Activated T-cell treated with anti-CD3 and anti-CD28 coated beads for 24 hours (primary cell): ENCODE data around the gene TMC5.
"Not testable (repeated sequence)": the region's sequence is repeated elsewhere in the genome, so short reads cannot be mapped to it uniquely, and the experiment has no call there.

ENCODE experiments used
- DNase-seq: peaks from one replicate; pipeline ENCODE4 v3.0.0-alpha.2; 2020; ENCODE audit warnings: low read depth

Gene TMC5

DNA sequence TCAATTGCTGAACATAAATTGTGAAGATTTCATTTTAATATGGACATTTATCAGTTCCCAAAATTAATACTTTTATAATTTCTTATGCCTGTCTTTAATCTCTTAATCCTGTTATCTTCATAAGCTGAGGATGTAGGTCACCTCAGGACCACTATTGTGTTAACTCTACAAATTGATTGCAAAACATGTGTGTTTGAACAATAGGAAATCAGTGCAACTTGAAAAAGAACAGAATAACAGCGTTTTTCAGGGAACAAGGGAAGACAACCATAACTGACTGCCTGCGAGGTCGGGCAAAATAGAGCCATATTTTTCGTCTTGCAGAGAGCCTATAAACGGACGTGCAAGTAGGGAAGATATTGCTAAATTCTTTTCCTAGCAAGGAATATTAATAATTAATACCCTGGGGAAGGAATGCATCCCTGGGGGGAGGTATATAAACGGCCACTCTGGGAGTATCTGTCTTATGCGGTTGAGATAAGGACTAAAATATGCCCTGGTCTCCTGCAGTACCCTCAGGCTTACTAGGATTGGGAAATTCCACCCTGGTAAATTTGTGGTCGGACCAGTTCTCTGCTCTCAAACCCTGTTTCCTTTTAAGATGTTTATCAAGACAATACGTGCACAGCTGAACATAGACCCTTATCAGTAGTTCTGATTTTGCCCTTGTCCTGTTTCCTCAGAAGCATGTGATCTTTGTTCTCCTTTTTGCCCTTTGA is 125.8 kb downstream of the TMC5 start:
- DNase-seq = not testable (repeated sequence)

DNA sequence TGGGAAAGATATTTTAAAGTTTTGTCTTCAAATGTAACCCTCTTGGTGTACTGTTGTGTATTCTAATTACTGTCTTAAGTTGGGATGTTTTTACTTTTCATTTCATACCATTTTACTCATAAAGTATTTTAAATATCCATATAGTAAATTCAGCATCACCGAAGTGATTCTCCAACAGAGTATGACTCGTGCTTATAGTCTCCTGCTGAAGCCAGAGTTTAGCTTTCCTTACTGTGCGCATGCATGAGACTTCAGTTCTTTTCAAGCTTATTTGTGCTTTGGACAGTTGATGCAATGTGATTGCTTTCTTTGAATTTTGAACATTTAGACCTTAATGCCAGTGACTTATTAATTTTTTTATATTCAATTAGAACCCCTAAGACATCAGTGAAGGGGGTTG is 130.5 kb downstream of the TMC5 start:
- DNase-seq = no peak
